ENCODE data around the gene RNF212B. TPM values are rescaled to one million over a fixed set of nuclear protein-coding genes. Genes with fewer than 3 reads are reported as not detected.

Gene RNF212B
- total and polyA plus RNA-seq, 2 of the 13 experiments (the other 11 are each of a cell fraction or from before 2014, with no cell fraction given), result 0.05 TPM; not detected in 1

- TF ChIP-seq ZNF468 (CRISPR knock-in tag; IDR thresholded peaks at IDR 0.05) (peak; percentile 13), ZNF333 (CRISPR knock-in tag; IDR thresholded peaks at IDR 0.05; ENCODE audit: borderline replicate concordance) (peak; percentile 96), DNMT1 (CRISPR knock-in tag; IDR thresholded peaks at IDR 0.05) (peak; percentile 23), SSRP1 (CRISPR knock-in tag; IDR thresholded peaks at IDR 0.05) (peak; percentile 78), ATF7 (IDR thresholded peaks at IDR 0.05) (no peak), ATF7 (CRISPR knock-in tag; IDR thresholded peaks at IDR 0.05) (peak; percentile 80; the same call in 1 of the 2 replicates), RARG (CRISPR knock-in tag; IDR thresholded peaks at IDR 0.05; ENCODE audit: low read depth) (no peak), SRY (CRISPR knock-in tag; IDR thresholded peaks at IDR 0.05) (no peak), CAMTA2 (CRISPR knock-in tag; IDR thresholded peaks at IDR 0.05; ENCODE audit: borderline replicate concordance) (peak; percentile 98), ZNF891 (CRISPR knock-in tag; IDR thresholded peaks at IDR 0.05) (peak; percentile 2; the same call in 1 of the 2 replicates), NONO (IDR thresholded peaks at IDR 0.05) (no peak), NONO (CRISPR knock-in tag; conservative IDR thresholded peaks at IDR 0.05) (no peak), IRF2 (CRISPR knock-in tag; IDR thresholded peaks at IDR 0.05) (peak; percentile 46), ZNF3 (CRISPR knock-in tag; IDR thresholded peaks at IDR 0.05) (peak; percentile 12; the same call in 1 of the 2 replicates), ZBTB21 (CRISPR knock-in tag; IDR thresholded peaks at IDR 0.05) (peak; percentile 37; the same call in 1 of the 2 replicates), ZUFSP (CRISPR knock-in tag; IDR thresholded peaks at IDR 0.05; ENCODE audit: borderline replicate concordance) (no peak), ARID3A (IDR thresholded peaks at IDR 0.05; ENCODE audit: low read depth, low read length) (0 out of 2 replicates have a peak, but pooled peaks have one; percentile 11), ZNF761 (CRISPR knock-in tag; conservative IDR thresholded peaks at IDR 0.05) (no peak), TCF12 (IDR thresholded peaks at IDR 0.05) (no peak), TCF12 (CRISPR knock-in tag; IDR thresholded peaks at IDR 0.05) (peak; percentile 99), HES4 (CRISPR knock-in tag; IDR thresholded peaks at IDR 0.05; ENCODE audit: borderline replicate concordance) (peak; percentile 56; the same call in 1 of the 2 replicates)
- TF ChIP-seq, protein P1, sequence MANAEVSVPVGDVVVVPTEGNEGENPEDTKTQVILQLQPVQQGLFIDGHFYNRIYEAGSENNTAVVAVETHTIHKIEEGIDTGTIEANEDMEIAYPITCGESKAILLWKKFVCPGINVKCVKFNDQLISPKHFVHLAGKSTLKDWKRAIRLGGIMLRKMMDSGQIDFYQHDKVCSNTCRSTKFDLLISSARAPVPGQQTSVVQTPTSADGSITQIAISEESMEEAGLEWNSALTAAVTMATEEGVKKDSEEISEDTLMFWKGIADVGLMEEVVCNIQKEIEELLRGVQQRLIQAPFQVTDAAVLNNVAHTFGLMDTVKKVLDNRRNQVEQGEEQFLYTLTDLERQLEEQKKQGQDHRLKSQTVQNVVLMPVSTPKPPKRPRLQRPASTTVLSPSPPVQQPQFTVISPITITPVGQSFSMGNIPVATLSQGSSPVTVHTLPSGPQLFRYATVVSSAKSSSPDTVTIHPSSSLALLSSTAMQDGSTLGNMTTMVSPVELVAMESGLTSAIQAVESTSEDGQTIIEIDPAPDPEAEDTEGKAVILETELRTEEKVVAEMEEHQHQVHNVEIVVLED (CRISPR knock-in tag; IDR thresholded peaks at IDR 0.05; ENCODE audit: borderline replicate concordance), result peak; percentile 31; the same call in 1 of the 2 replicates
- TF ChIP-seq, protein P2, sequence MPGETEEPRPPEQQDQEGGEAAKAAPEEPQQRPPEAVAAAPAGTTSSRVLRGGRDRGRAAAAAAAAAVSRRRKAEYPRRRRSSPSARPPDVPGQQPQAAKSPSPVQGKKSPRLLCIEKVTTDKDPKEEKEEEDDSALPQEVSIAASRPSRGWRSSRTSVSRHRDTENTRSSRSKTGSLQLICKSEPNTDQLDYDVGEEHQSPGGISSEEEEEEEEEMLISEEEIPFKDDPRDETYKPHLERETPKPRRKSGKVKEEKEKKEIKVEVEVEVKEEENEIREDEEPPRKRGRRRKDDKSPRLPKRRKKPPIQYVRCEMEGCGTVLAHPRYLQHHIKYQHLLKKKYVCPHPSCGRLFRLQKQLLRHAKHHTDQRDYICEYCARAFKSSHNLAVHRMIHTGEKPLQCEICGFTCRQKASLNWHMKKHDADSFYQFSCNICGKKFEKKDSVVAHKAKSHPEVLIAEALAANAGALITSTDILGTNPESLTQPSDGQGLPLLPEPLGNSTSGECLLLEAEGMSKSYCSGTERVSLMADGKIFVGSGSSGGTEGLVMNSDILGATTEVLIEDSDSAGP (CRISPR knock-in tag; IDR thresholded peaks at IDR 0.05; ENCODE audit: borderline replicate concordance), result no peak
Measured at GRCh38 chr14:23302290-23303225, 64.8 kb downstream of the RNF212B start, which contains the start of gene PPP1R3E (continued).

Data from HepG2 (cell line).